DOHH2 (cell line): Measurements from ENCODE around the gene SPACA6.

Experiments used
- CTCF ChIP-seq: fragments of 200-600 bp; sonication (generic); IDR thresholded peaks from one replicate; pipeline ENCODE4 v1.5.1; 2014; ENCODE audit warnings: antibody characterized with exemption, mild to moderate bottlenecking, low read depth, low read length; ENCODE audit not compliant: poor library complexity, severe bottlenecking
- EZH2phosphoT487 ChIP-seq: fragments of 200-600 bp; sonication (generic); IDR thresholded peaks from 2 replicates; pipeline ENCODE4 v1.6.1; 2017; ENCODE audit warnings: borderline replicate concordance, mild to moderate bottlenecking, antibody characterized with exemption, low read length, moderate library complexity, mixed read lengths

- TF ChIP-seq CTCF: no peak
- TF ChIP-seq EZH2phosphoT487: no peak
Measured at GRCh38 chr19:51664131-51664530, 29.0 kb upstream of the SPACA6 start.
